Measurements from ENCODE around the gene ITGB3BP. TPM values are rescaled to one million over a fixed set of nuclear protein-coding genes. Genes with fewer than 3 reads are reported as not detected.
"Not testable (repeated sequence)": the region's sequence is repeated elsewhere in the genome, so short reads cannot be mapped to it uniquely, and the experiment has no call there.

Gene ITGB3BP
- total RNA-seq, 2 donors from 2014 or later: 6.7 TPM; not detected in 1

GRCh38 chr1:63428815-63429214 is 94.2 kb downstream of the ITGB3BP start:
- H3K27me3 ChIP-seq: no peaks in the 10 kb centered on the region
- no peak for TF ChIP-seq CTCF (IDR thresholded peaks at IDR 0.05)
- no peak for TF ChIP-seq POLR2A (IDR thresholded peaks at IDR 0.05)
- ATAC-seq: no peak

GRCh38 chr1:63423649-63424048 is 99.4 kb downstream of the ITGB3BP start:
- no peak overlapping the region for H3K4me3 ChIP-seq
- intact Hi-C loops (cut with DNase I): no loop called here
- TF ChIP-seq CTCF (IDR thresholded peaks at IDR 0.05): no peak
- no peak for TF ChIP-seq POLR2A (IDR thresholded peaks at IDR 0.05)
- H3K9me3 ChIP-seq: no peaks in the 10 kb centered on the region
- no peaks in the 10 kb centered on the region for H3K36me3 ChIP-seq (replicated peaks in 1 of 2; ENCODE audit: insufficient read depth in 1 of 2, low read depth in 2 of 2)
- ATAC-seq: no peak
- WGBS, 2 donors: 92 to 95% methylated on average over 2 of the region's 2 CpGs
- no peaks in the 10 kb centered on the region for H3K27me3 ChIP-seq
- no peaks in the 10 kb centered on the region for H3K4me1 ChIP-seq
- DNase-seq: no peak
- no peak overlapping the region for H3K27ac ChIP-seq

More at GRCh38 chr1:63428815-63429214, 94.2 kb downstream of the ITGB3BP start:
- H3K27ac ChIP-seq: no peak overlapping the region
- H3K36me3 ChIP-seq (replicated peaks in 1 of 2; ENCODE audit: insufficient read depth in 1 of 2, low read depth in 2 of 2): peaks cover 0 to 2% of the 10 kb centered on the region in 2 donors
- peaks cover 0 to 4% (median 0%) of the 10 kb centered on the region in 3 donors for H3K9me3 ChIP-seq
- intact Hi-C loops (cut with DNase I): no loop called here
- DNase-seq: no peak
- no peak overlapping the region for H3K4me3 ChIP-seq
- no peaks in the 10 kb centered on the region for H3K4me1 ChIP-seq

GRCh38 chr1:63420746-63421145 is 102.3 kb downstream of the ITGB3BP start:
- H3K9me3 ChIP-seq; DNase-seq; H3K4me3 ChIP-seq; H3K27me3 ChIP-seq; H3K27ac ChIP-seq; H3K36me3 ChIP-seq (replicated peaks in 1 of 2; ENCODE audit: insufficient read depth in 1 of 2, low read depth in 2 of 2); ATAC-seq; intact Hi-C loops (cut with DNase I); H3K4me1 ChIP-seq: not testable (repeated sequence)
- WGBS, 2 donors: 25 to 60% methylated on average over 1 of the region's 1 CpG

GRCh38 chr1:63418101-63418500 is 104.9 kb downstream of the ITGB3BP start:
- TF ChIP-seq POLR2A (IDR thresholded peaks at IDR 0.05): no peak
- no peak for TF ChIP-seq CTCF (IDR thresholded peaks at IDR 0.05)
- no peak overlapping the region for H3K4me3 ChIP-seq
- intact Hi-C loops (cut with DNase I): no loop called here
- H3K27ac ChIP-seq: no peak overlapping the region
- no peaks in the 10 kb centered on the region for H3K27me3 ChIP-seq
- DNase-seq (no peak), ATAC-seq (no peak)
- H3K9me3 ChIP-seq: no peaks in the 10 kb centered on the region
- H3K4me1 ChIP-seq: no peaks in the 10 kb centered on the region
- no peaks in the 10 kb centered on the region for H3K36me3 ChIP-seq (replicated peaks in 1 of 2; ENCODE audit: insufficient read depth in 1 of 2, low read depth in 2 of 2)

GRCh38 chr1:63414691-63415365 is 108.2 kb downstream of the ITGB3BP start:
- intact Hi-C loops (cut with DNase I): no loop called here
- Histone ChIP-seq H3K4me3 (no peak overlapping the region), H3K27me3 (no peaks in the 10 kb centered on the region), H3K4me1 (no peaks in the 10 kb centered on the region), H3K36me3 (replicated peaks in 1 of 2; ENCODE audit: insufficient read depth in 1 of 2, low read depth in 2 of 2) (no peaks in the 10 kb centered on the region), H3K27ac (no peak overlapping the region), H3K9me3 (no peaks in the 10 kb centered on the region)
- ATAC-seq: no peak
- no peak for DNase-seq
- whole genome bisulfite sequencing, 2 donors: 89 to 95% methylated on average over 3 of the region's 3 CpGs
- TF ChIP-seq CTCF (IDR thresholded peaks at IDR 0.05): no peak
- TF ChIP-seq POLR2A (IDR thresholded peaks at IDR 0.05): no peak

Data from body of pancreas (tissue), 4 donors.